ENCODE results near the gene STC2. TPM values are rescaled to one million over a fixed set of nuclear protein-coding genes. Genes with fewer than 3 reads are reported as not detected.
"Not testable (repeated sequence)": the region's sequence is repeated elsewhere in the genome, so short reads cannot be mapped to it uniquely, and the experiment has no call there.

The STC2 gene, protein sequence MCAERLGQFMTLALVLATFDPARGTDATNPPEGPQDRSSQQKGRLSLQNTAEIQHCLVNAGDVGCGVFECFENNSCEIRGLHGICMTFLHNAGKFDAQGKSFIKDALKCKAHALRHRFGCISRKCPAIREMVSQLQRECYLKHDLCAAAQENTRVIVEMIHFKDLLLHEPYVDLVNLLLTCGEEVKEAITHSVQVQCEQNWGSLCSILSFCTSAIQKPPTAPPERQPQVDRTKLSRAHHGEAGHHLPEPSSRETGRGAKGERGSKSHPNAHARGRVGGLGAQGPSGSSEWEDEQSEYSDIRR
- total RNA-seq (not detected), polyA plus RNA-seq (not detected)

DNA sequence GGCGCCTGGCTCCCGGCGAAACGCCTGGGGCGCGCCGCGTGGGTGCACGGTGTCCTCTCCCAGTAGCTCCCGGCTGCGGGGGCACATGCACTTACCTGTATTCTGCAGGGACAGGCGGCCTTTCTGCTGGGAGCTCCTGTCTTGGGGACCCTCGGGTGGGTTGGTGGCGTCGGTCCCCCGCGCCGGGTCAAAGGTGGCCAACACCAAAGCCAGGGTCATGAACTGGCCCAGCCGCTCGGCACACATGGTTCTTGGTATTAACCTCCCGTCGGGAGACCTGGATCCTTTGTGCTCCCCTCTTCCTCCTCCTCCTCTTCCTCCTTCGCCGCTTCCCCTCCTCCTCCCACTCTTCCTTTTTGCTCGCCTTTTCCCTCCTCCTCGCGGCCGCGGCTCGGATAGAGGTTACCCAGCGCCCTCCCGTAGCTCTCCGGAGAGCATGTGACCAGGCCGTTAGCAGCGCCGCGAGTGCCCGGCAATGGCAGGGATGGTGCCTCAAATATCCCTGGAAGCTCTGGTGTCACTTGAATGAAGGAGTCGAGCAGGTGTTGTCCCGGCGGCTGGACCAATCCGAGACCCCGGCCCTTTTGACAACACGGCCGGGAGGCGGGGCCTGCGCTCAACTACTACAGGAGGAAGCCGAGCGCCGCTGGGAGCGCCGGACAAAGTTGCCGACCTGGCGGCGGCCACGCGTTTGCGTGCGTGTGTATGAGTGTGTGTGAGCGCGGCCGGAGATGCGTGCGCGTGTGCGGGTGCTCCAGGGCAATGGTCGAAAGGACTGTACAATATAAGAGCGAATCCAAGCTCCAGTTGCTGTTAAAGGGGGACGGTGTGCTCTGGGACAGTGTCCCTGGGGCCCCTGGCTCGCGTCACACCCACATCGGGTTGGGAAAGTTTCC lies at the start of gene STC2:
TSS of gene STC2 (minus strand) at position 467 of the 896 bp plus-strand sequence. CDS start at position 246, 221 bp downstream.
- Mint-ChIP-seq H3K9me3 (peaks cover 0 to 2% (median 0%) of the 10 kb centered on the region in 7 donors), H3K4me3 (peak within 1 kb of the TSS in 1 of 4 donors; percentile 26), H3K4me1 (peaks cover 0 to 22% (median 1%) of the 10 kb centered on the region in 4 donors), H3K27me3 (peaks cover 74% of the 10 kb centered on the region), H3K27ac (no peak within 1 kb of the TSS), H3K36me3 (no peaks in the 10 kb centered on the region)
- H3K4me3 ChIP-seq (ENCODE audit: low read depth, low read length): no peak within 1 kb of the TSS
- peaks cover 3% of the 10 kb centered on the region for H3K4me1 ChIP-seq (ENCODE audit: control insufficient read depth, insufficient read depth, low read length, poor library complexity, severe bottlenecking)
- H3K9me3 ChIP-seq (ENCODE audit: control insufficient read depth in 2 of 2, low read length in 2 of 2): no peaks in the 10 kb centered on the region
- ATAC-seq (ENCODE audit: low read depth in 2 of 2) (no peak), DNase-seq (peak in 1 of 3 donors; percentile 34)
- H3K27me3 ChIP-seq (ENCODE audit: control insufficient read depth, insufficient read depth, low read length): peaks cover 20% of the 10 kb centered on the region
- H3K36me3 ChIP-seq (ENCODE audit: control insufficient read depth, insufficient read depth, low read length): no peaks in the 10 kb centered on the region
- H3K27ac ChIP-seq (ENCODE audit: insufficient read depth, low read length, poor library complexity, severe bottlenecking): no peak within 1 kb of the TSS

DNA sequence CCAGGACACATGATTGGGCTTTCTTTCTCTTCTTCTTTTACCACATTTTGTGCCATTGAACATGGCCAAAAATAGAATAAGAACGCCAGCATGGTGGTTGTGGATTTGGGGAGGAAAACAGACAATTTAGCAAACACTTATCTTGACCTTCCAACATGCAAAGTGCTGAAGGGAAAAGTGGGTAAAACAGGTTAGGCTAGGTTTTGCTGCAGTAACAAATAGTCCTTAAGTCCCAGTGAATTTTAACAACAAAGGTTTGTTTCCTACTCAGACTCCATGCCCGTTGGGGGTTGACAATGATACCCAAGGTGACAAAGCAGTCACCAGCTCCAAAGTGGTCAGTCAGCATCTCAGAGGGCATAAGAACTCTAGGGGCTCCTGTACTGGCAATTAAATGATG lies 43.2 kb upstream of the STC2 start:
- H3K27ac Mint-ChIP-seq: no peak overlapping the region
- H3K4me3 ChIP-seq (ENCODE audit: low read depth, low read length): no peak overlapping the region
- no peak overlapping the region for H3K27ac ChIP-seq (ENCODE audit: insufficient read depth, low read length, poor library complexity, severe bottlenecking)
- DNase-seq (no peak), ATAC-seq (ENCODE audit: low read depth in 2 of 2) (no peak)
- H3K36me3 ChIP-seq (ENCODE audit: control insufficient read depth, insufficient read depth, low read length): no peaks in the 10 kb centered on the region
- H3K27me3 ChIP-seq (ENCODE audit: control insufficient read depth, insufficient read depth, low read length): peaks cover 6% of the 10 kb centered on the region
- peaks cover 2 to 4% of the 10 kb centered on the region in 2 experiments for H3K9me3 ChIP-seq (ENCODE audit: control insufficient read depth in 2 of 2, low read length in 2 of 2)
- no peak overlapping the region for H3K4me3 Mint-ChIP-seq
- H3K9me3 Mint-ChIP-seq: peaks cover 0 to 17% (median 1%) of the 10 kb centered on the region in 7 donors
- H3K27me3 Mint-ChIP-seq: peaks cover 9% of the 10 kb centered on the region
- no peaks in the 10 kb centered on the region for H3K4me1 ChIP-seq (ENCODE audit: control insufficient read depth, insufficient read depth, low read length, poor library complexity, severe bottlenecking)
- H3K36me3 Mint-ChIP-seq: no peaks in the 10 kb centered on the region
- no peaks in the 10 kb centered on the region for H3K4me1 Mint-ChIP-seq

DNA sequence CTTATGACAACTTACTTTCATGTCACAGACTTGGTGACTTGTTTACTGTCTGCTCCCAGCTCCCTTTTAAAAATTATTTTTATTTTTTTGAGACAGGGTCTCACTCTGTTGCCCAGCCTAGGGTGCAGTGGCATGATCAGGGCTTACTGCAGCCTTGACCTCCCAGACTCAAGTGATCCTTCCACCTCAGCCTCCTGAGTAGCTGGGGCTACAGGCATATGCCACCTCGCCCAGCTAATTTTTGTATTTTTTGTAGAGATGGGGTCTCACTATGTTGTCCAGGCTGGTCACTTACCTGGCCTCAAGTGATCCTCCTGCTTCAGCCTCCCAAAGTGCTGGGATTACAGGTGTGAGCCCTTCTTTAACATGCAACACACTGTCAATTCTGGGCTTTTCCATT lies 35.2 kb upstream of the STC2 start:
- not testable (repeated sequence) for H3K36me3 Mint-ChIP-seq; H3K27me3 ChIP-seq (ENCODE audit: control insufficient read depth, insufficient read depth, low read length); H3K27ac ChIP-seq (ENCODE audit: insufficient read depth, low read length, poor library complexity, severe bottlenecking); H3K4me3 Mint-ChIP-seq; DNase-seq; ATAC-seq (ENCODE audit: low read depth in 2 of 2); H3K4me1 ChIP-seq (ENCODE audit: control insufficient read depth, insufficient read depth, low read length, poor library complexity, severe bottlenecking); H3K4me3 ChIP-seq (ENCODE audit: low read depth, low read length); H3K27ac Mint-ChIP-seq; H3K9me3 ChIP-seq (ENCODE audit: control insufficient read depth in 2 of 2, low read length in 2 of 2); H3K4me1 Mint-ChIP-seq; H3K36me3 ChIP-seq (ENCODE audit: control insufficient read depth, insufficient read depth, low read length)
- H3K27me3 Mint-ChIP-seq: peaks cover 10% of the 10 kb centered on the region
- H3K9me3 Mint-ChIP-seq: peaks cover 0 to 18% (median 2%) of the 10 kb centered on the region in 7 donors

DNA sequence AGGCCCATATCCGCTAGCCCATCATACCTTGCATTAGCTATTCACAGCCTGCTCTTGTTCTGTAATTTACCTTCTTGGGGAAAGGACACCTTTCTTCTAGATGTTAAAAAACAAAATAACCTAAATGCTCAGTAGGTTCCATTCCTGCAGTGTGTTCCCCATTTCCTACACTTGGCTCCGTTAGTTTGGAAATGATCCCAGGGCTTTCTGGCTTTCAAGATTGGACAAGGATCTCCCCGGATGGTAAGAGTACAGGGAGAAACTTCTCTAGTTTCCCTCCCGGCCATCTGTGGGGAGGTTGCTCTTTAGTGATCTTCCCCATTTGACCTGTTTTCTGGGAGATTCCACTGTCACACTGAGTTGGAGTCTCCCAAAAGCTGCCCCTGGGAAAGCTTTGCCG lies 27.3 kb upstream of the STC2 start:
- H3K4me1 ChIP-seq (ENCODE audit: control insufficient read depth, insufficient read depth, low read length, poor library complexity, severe bottlenecking): no peaks in the 10 kb centered on the region
- Mint-ChIP-seq H3K36me3 (no peaks in the 10 kb centered on the region), H3K27me3 (peaks cover 4% of the 10 kb centered on the region)

DNA sequence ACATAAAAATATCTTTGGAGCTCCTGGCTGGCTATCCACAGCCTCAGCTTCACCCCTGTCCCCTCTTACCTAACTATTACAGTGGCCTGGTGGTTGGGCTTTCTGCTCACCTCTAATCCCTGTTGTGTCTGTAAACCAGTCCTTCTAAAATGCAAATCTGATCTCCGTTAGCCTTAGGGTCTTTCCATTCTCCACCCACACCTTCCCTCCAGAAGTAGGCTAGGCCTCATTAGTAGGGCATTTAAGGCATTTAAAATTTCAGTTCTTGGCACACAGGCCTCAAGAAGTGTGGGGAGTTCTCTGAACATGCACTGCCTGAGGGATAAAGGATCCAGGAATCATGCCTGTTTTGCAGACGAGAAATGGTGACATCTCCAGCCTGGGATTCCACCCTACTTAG lies 26.4 kb upstream of the STC2 start:
- DNase-seq: no peak
- Histone ChIP-seq H3K27me3 (ENCODE audit: control insufficient read depth, insufficient read depth, low read length) (peaks cover 2% of the 10 kb centered on the region), H3K4me1 (ENCODE audit: control insufficient read depth, insufficient read depth, low read length, poor library complexity, severe bottlenecking) (no peaks in the 10 kb centered on the region), H3K9me3 (ENCODE audit: control insufficient read depth in 2 of 2, low read length in 2 of 2) (no peaks in the 10 kb centered on the region), H3K27ac (ENCODE audit: insufficient read depth, low read length, poor library complexity, severe bottlenecking) (no peak overlapping the region), H3K4me3 (ENCODE audit: low read depth, low read length) (no peak overlapping the region), H3K36me3 (ENCODE audit: control insufficient read depth, insufficient read depth, low read length) (no peaks in the 10 kb centered on the region)
- Mint-ChIP-seq H3K27ac (no peak overlapping the region), H3K4me3 (no peak overlapping the region), H3K9me3 (no peaks in the 10 kb centered on the region), H3K27me3 (peaks cover 4% of the 10 kb centered on the region), H3K36me3 (no peaks in the 10 kb centered on the region), H3K4me1 (no peaks in the 10 kb centered on the region)
- no peak for ATAC-seq (ENCODE audit: low read depth in 2 of 2)

More for the DNA sequence above, 27.3 kb upstream of the STC2 start:
- no peaks in the 10 kb centered on the region for H3K9me3 Mint-ChIP-seq
- Histone ChIP-seq H3K27ac (ENCODE audit: insufficient read depth, low read length, poor library complexity, severe bottlenecking) (no peak overlapping the region), H3K36me3 (ENCODE audit: control insufficient read depth, insufficient read depth, low read length) (no peaks in the 10 kb centered on the region), H3K4me3 (ENCODE audit: low read depth, low read length) (no peak overlapping the region), H3K9me3 (ENCODE audit: control insufficient read depth in 2 of 2, low read length in 2 of 2) (no peaks in the 10 kb centered on the region), H3K27me3 (ENCODE audit: control insufficient read depth, insufficient read depth, low read length) (peaks cover 2% of the 10 kb centered on the region)
- H3K4me1 Mint-ChIP-seq: no peaks in the 10 kb centered on the region
- H3K27ac Mint-ChIP-seq: no peak overlapping the region
- ATAC-seq (ENCODE audit: low read depth in 2 of 2) (no peak), DNase-seq (no peak)
- H3K4me3 Mint-ChIP-seq: no peak overlapping the region

DNA sequence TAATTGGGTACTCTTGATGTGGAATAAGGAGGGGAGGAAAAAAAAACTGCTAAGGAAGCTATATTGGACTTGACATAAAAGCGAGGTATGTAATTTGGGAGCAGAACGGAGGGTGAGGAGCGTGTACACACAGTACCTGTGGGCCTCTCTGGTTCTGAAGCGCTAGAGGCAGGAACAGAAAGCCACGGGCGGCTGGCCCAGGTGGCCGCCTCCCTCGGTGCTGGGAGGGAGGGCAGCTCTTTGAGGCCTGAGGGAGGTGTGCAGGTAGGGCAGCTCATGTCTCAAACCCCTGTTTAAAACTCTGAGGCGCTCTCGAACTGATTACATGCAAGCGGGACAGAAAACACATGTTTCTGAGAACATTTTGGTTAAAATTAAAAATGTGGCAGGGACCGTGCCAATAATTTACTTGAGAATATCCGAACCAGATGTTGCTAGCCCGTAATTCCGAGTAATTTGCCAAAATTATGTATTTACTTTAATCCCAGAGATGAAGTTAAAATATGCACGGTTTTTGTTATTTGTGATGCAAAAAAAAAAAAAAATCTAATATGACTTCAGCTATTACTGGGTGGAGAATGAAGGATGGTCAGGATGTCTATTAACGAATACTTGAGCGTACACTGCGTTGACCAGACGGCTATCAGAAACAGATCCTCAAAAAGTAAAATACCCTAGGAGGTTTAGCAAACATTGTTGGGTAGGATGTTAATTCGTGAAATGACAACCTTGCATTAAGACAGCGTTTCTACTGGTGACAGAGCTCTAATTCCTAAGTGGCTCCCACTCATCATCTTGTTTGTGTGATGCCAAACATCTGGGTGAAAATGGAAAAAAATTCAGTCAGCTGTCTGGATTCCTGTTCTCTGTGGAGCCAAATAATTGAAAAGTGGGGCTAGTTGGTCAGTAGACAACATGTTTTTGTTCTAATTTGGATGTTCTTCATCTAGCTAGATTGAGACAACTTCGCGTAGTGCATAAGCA lies 24.4 kb upstream of the STC2 start:
- Mint-ChIP-seq H3K9me3 (no peaks in the 10 kb centered on the region), H3K27ac (no peak overlapping the region), H3K4me1 (no peaks in the 10 kb centered on the region), H3K27me3 (peaks cover 12% of the 10 kb centered on the region), H3K4me3 (no peak overlapping the region), H3K36me3 (no peaks in the 10 kb centered on the region)
- Histone ChIP-seq H3K9me3 (ENCODE audit: control insufficient read depth in 2 of 2, low read length in 2 of 2) (no peaks in the 10 kb centered on the region), H3K36me3 (ENCODE audit: control insufficient read depth, insufficient read depth, low read length) (no peaks in the 10 kb centered on the region), H3K4me3 (ENCODE audit: low read depth, low read length) (no peak overlapping the region), H3K27me3 (ENCODE audit: control insufficient read depth, insufficient read depth, low read length) (peaks cover 2% of the 10 kb centered on the region), H3K27ac (ENCODE audit: insufficient read depth, low read length, poor library complexity, severe bottlenecking) (no peak overlapping the region), H3K4me1 (ENCODE audit: control insufficient read depth, insufficient read depth, low read length, poor library complexity, severe bottlenecking) (no peaks in the 10 kb centered on the region)
- ATAC-seq (ENCODE audit: low read depth in 2 of 2) (no peak), DNase-seq (no peak)
